ENCODE data around the gene TCF7L1. TPM values are rescaled to one million over a fixed set of nuclear protein-coding genes. Genes with fewer than 3 reads are reported as not detected.

The TCF7L1 gene
- total RNA-seq, 2 experiments from 2014 or later, result not detected

DNA sequence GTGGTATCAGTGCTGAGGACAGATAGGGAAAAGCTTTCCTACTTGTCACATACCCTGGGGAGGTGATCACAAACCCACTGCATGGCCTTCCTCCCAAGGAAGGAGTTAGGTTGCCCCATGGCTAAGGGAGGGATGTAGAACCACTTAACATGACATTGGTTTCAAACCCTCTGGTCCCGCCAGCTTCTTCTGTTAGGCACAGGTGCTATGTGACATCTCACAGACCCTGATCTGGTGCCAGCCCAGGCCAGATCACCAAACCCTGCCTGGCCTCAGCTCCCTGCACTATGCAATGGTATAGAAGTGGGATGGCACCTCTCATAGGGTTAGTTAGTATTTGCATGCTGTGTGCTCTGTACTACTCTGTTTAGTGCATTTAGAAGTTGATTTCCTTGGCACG is 58.0 kb downstream of the TCF7L1 start:
- intact Hi-C loops (cut with micrococcal nuclease; ENCODE audit: unreplicated experiment), result no loop called here
- POLR2A ChIA-PET, result interaction anchor here (0.9 kb wide), 1 partner anchor 15 kb away, joined by 3 read pairs; no protein-coding TSS in a partner anchor

DNA sequence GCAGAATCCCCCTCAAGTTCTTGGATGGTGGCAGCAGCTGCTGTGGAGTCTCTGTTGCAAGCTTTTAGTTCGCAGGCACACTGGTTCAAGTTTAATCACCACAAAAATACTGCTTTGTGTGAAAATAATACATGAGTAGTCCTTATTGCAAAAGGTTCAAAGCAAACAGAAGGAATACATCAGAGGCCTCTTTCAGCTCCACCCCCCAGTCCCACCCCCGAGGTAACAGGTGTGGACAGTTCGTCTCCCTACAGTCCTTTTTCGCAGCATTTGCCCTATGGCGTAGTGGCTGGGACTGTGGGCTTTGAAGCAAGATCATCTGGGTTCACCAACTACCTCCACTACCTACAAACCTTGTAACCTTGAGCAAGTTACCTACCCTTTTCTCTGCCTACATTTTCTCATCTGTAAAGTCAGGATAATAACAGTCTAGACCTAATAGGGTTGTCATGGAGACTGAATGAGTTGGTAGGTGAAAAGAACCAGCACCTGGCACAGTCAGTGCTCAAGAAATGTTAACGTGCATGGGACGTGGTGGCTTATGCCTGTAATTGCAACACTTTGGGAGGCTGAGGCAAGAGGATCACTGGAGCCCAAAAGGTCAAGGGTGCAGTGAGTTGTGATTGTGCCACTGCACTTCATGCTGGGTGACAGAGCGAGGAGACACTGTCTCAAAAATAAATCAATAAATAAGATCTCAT is 61.7 kb downstream of the TCF7L1 start:
- H3K9me3 ChIP-seq (ENCODE audit: low read length), result no peaks in the 10 kb centered on the region
- H3K9me2 ChIP-seq (ENCODE audit: insufficient read depth, low read length), result no peaks in the 10 kb centered on the region
- no peak for TF ChIP-seq EZH2phosphoT487 (IDR thresholded peaks at IDR 0.05; ENCODE audit: borderline replicate concordance, low read depth, low read length)
- TF ChIP-seq, protein P1, sequence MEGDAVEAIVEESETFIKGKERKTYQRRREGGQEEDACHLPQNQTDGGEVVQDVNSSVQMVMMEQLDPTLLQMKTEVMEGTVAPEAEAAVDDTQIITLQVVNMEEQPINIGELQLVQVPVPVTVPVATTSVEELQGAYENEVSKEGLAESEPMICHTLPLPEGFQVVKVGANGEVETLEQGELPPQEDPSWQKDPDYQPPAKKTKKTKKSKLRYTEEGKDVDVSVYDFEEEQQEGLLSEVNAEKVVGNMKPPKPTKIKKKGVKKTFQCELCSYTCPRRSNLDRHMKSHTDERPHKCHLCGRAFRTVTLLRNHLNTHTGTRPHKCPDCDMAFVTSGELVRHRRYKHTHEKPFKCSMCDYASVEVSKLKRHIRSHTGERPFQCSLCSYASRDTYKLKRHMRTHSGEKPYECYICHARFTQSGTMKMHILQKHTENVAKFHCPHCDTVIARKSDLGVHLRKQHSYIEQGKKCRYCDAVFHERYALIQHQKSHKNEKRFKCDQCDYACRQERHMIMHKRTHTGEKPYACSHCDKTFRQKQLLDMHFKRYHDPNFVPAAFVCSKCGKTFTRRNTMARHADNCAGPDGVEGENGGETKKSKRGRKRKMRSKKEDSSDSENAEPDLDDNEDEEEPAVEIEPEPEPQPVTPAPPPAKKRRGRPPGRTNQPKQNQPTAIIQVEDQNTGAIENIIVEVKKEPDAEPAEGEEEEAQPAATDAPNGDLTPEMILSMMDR (conservative IDR thresholded peaks at IDR 0.05; ENCODE audit: low read length), result no peak
- H3K4me3 ChIP-seq (ENCODE audit: low read depth, low read length, poor library complexity, severe bottlenecking), result no peak overlapping the region
- intact Hi-C loops (cut with micrococcal nuclease; ENCODE audit: unreplicated experiment), result no loop called here
- H3K36me3 ChIP-seq (ENCODE audit: insufficient read depth, low read length), result no peaks in the 10 kb centered on the region
- ChIA-PET POLR2A (no interaction called here), CTCF (ENCODE audit: unreplicated experiment) (no interaction called here)
- H3K4me1 ChIP-seq (ENCODE audit: insufficient read depth, low read length, poor library complexity, severe bottlenecking), result no peaks in the 10 kb centered on the region
- H4K20me1 ChIP-seq (ENCODE audit: insufficient read depth, low read length), result no peaks in the 10 kb centered on the region
- no peak for DNase-seq (ENCODE audit: low spot score)
- no peaks in the 10 kb centered on the region for H3K79me2 ChIP-seq (ENCODE audit: insufficient read depth, low read depth, low read length)
- H3K4me2 ChIP-seq (ENCODE audit: low read length), result no peak overlapping the region
- no peak overlapping the region for H2AFZ ChIP-seq (ENCODE audit: low read length)
- no peak overlapping the region for H3K27ac ChIP-seq (ENCODE audit: low read depth, low read length, poor library complexity, severe bottlenecking)
- BruUV-seq (replicated peaks), result no TSS peak

More for the DNA sequence above, 58.0 kb downstream of the TCF7L1 start:
- no peak overlapping the region for H3K27ac ChIP-seq (ENCODE audit: low read depth, low read length, poor library complexity, severe bottlenecking)
- no peaks in the 10 kb centered on the region for H3K4me1 ChIP-seq (ENCODE audit: insufficient read depth, low read length, poor library complexity, severe bottlenecking)
- H3K4me2 ChIP-seq (ENCODE audit: low read length), result no peak overlapping the region
- H3K4me3 ChIP-seq (ENCODE audit: low read depth, low read length, poor library complexity, severe bottlenecking), result no peak overlapping the region
- CTCF ChIA-PET (ENCODE audit: unreplicated experiment), result no interaction called here
- H3K9me3 ChIP-seq (ENCODE audit: low read length), result no peaks in the 10 kb centered on the region
- H3K79me2 ChIP-seq (ENCODE audit: insufficient read depth, low read depth, low read length), result no peaks in the 10 kb centered on the region
- no peak overlapping the region for H2AFZ ChIP-seq (ENCODE audit: low read length)
- no peak for DNase-seq (ENCODE audit: low spot score)
- H3K36me3 ChIP-seq (ENCODE audit: insufficient read depth, low read length), result no peaks in the 10 kb centered on the region
- no peaks in the 10 kb centered on the region for H4K20me1 ChIP-seq (ENCODE audit: insufficient read depth, low read length)
- BruUV-seq (replicated peaks), result no TSS peak
- no peaks in the 10 kb centered on the region for H3K9me2 ChIP-seq (ENCODE audit: insufficient read depth, low read length)
- no peak for TF ChIP-seq EZH2phosphoT487 (IDR thresholded peaks at IDR 0.05; ENCODE audit: borderline replicate concordance, low read depth, low read length)
- TF ChIP-seq, protein P1 (conservative IDR thresholded peaks at IDR 0.05; ENCODE audit: low read length), result no peak

DNA sequence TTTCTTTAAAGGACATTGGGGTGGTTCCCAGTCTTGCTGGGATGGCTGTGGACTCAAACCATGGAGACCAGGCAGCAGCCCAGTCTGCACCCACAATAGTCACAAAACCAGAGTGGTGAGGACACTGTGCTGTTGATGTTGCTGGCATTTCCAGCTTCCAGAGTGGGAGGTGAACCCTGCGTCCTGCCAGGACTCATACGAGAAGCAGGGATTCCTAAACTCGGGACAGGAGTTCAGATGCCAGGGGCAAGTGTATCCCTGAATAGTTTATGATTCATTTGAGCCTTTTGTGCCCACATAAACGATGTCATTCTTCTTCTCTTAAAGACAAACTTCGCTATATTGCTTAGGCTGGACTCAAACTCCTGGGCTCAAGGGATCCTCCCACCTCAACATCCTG is 62.8 kb downstream of the TCF7L1 start:
- Histone ChIP-seq H4K20me1 (ENCODE audit: insufficient read depth, low read length) (no peaks in the 10 kb centered on the region), H3K36me3 (ENCODE audit: insufficient read depth, low read length) (no peaks in the 10 kb centered on the region), H3K9me3 (ENCODE audit: low read length) (no peaks in the 10 kb centered on the region), H3K4me2 (ENCODE audit: low read length) (no peak overlapping the region), H3K4me1 (ENCODE audit: insufficient read depth, low read length, poor library complexity, severe bottlenecking) (no peaks in the 10 kb centered on the region), H3K27ac (ENCODE audit: low read depth, low read length, poor library complexity, severe bottlenecking) (no peak overlapping the region), H3K79me2 (ENCODE audit: insufficient read depth, low read depth, low read length) (no peaks in the 10 kb centered on the region), H3K4me3 (ENCODE audit: low read depth, low read length, poor library complexity, severe bottlenecking) (no peak overlapping the region), H2AFZ (ENCODE audit: low read length) (no peak overlapping the region), H3K9me2 (ENCODE audit: insufficient read depth, low read length) (no peaks in the 10 kb centered on the region)
- intact Hi-C loops (cut with micrococcal nuclease; ENCODE audit: unreplicated experiment), result no loop called here
- CTCF ChIA-PET (ENCODE audit: unreplicated experiment), result no interaction called here
- no TSS peak for BruUV-seq (replicated peaks)
- POLR2A ChIA-PET, result no interaction called here
- TF ChIP-seq, protein P1 (conservative IDR thresholded peaks at IDR 0.05; ENCODE audit: low read length), result no peak
- no peak for TF ChIP-seq EZH2phosphoT487 (IDR thresholded peaks at IDR 0.05; ENCODE audit: borderline replicate concordance, low read depth, low read length)
- no peak for DNase-seq (ENCODE audit: low spot score)

Measured in OCI-LY7 (cell line).